GM19372 (cell line): ENCODE results near the gene FIG4.
"Not testable (repeated sequence)": the region's sequence is repeated elsewhere in the genome, so short reads cannot be mapped to it uniquely, and the experiment has no call there.

Experiments used
- ATAC-seq: cut with Tn5 transposase; IDR thresholded peaks from one replicate; pipeline ENCODE4 v1.9.1; 2021; ENCODE audit warnings: mild to moderate bottlenecking, low read depth, moderate library complexity; ENCODE audit not compliant: unreplicated experiment

The FIG4 gene

GRCh38 chr6:109690737-109691621 lies at the start of gene FIG4, which contains the start of gene AK9:
Gene FIG4 (plus strand): TSS chr6:109691296. CDS start chr6:109691436, 140 bp downstream.
Gene AK9 (minus strand): TSS chr6:109691202. CDS start chr6:109675745, 15,457 bp downstream.
- peak; percentile 91 for ATAC-seq

DNA sequence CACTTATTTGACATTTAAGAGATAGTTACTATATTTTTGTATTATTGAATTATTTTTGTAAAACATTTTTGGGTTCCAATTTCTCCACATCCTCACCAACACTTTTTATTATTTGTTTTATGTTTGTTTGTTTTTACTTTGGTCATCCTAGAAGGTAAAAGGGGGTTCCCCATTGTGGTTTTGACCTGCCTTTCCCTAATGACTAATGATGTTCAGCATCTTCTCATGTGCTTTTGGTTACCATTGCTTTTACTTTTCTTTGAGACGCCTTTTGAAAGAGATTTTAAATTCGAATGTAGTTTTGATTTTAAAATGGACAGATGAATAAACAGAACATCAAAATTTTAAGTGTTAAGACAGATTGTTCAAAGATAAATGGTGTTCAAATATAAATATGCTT lies 47.0 kb upstream of the FIG4 start:
- ATAC-seq, result no peak

- ATAC-seq, result no peak
Observed at GRCh38 chr6:109653264-109653663, 37.8 kb upstream of the FIG4 start.

DNA sequence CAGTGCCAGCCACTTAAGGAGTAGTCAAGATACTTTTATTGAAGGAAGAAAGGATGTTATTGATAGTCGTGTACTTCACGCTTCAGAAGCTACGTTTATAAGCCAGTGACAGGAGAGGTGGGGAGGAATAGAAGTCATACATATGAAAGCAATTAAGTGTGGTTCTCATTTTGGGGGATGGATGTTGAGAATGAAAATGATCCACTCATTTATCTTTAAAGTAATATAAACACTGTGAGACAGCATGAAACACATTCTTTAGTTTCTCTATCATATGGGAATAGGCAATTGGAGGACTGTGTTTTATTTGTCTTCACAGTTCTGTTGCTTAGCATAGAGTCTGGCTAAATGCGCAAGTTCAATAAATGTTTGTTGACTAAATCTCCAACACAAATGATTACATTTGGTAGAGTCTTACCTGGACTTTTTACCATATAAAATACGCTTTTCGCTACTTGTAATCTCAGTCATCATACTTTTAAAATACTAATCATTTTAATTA lies 35.3 kb upstream of the FIG4 start:
- ATAC-seq, result no peak

DNA sequence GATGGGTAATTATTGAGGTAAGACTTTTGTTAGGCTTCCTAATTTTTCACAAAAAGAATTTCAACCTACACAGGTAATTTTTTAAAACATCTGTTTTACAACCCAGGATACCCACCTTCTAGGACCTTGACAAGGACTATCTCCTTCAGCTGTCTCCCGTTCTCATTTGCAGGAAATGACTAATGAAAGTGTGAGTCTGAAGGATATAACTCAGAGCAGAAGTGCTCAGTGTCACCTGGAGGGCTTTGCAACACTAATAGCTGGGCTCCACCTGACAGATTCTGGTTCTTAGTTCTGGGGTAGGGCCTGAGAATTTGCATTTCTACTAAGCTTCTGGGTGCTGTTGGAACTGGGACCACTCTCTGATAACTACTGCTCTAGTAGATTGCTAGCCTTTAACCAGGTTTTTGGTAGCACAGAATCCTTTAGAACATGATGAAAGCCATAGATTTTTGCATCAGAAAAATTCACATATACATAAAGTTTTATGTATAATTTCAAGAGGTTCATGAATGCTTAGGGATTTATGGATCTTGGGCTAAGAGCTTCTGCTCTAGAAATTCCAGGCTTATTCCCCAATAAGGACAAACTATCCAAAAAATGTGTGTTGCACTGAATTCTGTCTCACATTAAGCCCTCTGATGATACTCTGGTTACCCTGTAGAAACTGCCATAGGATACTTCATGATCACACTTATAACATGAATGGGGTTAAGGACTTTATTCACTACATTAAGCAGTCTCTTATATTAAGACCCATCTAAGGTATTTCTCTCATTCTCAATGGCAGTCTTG lies 30.4 kb upstream of the FIG4 start:
- ATAC-seq, result no peak

- no peak for ATAC-seq
Observed at GRCh38 chr6:109662192-109662591, 28.9 kb upstream of the FIG4 start.

DNA sequence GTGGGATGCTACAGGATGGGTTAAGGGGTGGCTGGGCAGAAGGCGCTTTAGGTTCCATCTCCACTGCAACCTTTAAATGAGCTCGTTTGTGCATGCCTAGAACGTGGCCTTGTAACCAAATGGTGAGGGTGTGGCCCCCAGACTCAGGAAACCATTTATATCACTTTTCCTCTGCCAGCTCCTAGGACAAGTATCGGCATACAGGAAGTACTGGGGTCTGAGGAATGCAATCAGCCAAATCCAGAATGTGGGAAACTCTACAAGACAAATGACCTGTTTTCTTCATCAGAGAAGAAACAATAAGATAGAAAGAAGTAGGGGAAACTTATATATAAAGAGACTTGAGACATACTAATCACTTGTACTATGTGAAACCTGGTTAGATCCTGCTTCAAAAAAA lies 21.3 kb upstream of the FIG4 start:
- ATAC-seq, result no peak

- no peak for ATAC-seq
Observed at GRCh38 chr6:109671733-109672132, 19.4 kb upstream of the FIG4 start.

DNA sequence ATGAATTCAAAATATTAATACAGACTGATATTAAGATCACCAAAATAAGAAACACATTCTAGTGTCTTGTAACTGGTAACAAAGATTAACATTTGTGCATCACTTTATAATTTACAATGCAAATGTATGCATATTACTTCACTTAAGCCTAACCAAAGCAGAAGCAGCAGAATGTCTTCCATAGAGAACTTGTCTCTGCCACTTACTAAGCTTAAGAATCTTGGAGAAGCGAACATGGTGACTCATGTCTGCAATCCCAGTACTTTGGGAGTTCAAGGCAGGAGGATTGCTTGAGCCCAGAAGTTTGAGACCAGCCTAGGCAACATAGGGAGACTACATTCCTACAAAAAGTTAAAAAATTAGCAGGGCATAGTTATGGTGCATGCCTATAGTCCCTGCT lies 18.9 kb upstream of the FIG4 start:
- no peak for ATAC-seq

DNA sequence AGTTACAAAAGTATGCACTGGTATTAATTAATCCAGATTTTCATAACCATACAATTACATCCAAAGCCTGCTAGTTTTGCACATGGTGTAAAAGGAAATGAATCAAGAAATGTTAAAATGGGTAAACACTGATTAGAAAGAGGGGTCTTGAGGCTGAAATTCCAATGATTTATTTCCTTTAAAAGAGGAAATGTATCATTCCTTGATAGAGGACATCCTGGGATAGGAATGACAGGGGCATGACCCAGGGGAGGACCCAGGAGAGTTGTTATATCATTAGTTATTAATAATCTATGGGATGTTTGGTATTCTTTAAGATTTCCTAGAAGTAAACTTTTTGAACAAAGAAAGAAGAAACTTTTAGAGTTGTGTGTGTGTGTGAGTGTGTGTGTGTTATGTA lies 18.3 kb upstream of the FIG4 start:
- ATAC-seq, result no peak

DNA sequence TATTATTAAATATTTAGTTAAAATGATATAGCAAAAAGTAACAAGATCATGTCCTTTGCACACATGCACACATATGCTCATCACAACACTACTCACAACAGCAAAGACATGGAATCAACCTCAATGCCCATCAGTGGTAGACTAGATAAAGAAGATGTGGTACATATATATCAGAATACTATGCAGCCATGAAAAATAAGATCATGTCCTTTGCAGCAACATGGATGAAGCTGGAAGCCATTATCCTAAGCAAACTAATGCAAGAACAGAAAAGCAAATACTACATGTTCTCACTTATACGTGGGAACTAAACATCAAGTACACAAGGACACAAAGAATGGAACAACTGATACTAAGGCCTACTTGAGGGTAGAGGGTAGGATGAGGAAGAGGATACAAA lies 14.4 kb upstream of the FIG4 start:
- ATAC-seq, result no peak

DNA sequence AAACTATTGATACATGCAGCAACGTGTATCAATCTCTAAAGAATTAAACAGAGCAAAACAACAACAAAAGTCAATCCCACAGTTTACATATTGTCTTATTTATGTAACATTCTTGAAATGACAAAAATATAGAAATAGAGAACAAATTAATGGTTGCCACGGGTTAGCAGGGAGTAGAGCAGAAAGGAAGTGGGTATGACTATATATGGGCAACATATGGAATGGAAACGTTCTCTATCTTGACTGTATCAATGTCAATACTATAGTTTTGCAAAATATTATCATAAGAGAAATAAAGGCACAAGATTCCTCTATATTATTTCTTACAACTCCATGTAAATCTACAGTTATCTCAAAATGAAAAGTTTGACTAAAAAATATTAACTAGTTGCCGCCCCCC lies 12.9 kb upstream of the FIG4 start:
- no peak for ATAC-seq

DNA sequence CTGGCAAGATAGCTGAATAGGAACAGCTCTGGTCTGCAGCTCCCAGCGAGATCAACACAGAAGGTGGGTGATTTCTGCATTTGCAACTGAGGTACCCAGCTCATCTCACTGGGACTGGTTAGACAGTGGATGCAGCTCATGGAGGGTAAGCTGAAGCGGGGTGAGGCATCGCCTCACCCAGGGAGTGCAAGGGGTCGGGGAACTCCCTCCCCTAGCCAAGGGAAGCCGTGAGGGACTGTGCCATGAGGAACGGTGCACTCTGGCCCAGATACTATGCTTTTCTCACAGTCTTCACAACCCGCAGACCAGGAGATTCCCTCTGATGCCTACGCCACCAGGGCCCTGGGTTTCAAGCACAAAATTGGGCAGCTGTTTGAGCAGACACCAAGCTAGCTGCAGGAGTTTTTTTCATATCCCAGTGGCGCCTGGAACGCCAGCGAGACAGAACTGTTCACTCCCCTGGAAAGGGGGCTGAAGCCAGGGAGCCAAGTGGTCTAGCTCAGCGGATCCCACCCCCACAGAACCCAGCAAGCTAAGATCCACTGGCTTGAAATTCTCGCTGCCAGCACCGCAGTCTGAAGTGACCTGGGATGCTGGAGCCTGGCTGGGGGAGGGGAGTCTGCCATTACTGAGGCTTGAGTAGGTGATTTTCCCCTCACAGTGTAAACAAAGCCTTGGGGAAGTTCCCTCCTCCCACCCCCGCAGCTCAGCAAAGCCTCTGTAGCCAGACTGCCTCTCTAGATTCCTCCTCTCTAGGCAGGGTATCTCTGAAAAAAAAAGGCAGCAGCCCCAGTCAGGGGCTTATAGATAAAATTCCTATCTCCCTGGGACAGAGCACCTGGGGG lies 12.2 kb upstream of the FIG4 start:
- not testable (repeated sequence) for ATAC-seq

- no peak for ATAC-seq
Observed at GRCh38 chr6:109686566-109687265, 4.4 kb upstream of the FIG4 start.

- ATAC-seq, result no peak
Observed at GRCh38 chr6:109687271-109687761, 3.8 kb upstream of the FIG4 start.

DNA sequence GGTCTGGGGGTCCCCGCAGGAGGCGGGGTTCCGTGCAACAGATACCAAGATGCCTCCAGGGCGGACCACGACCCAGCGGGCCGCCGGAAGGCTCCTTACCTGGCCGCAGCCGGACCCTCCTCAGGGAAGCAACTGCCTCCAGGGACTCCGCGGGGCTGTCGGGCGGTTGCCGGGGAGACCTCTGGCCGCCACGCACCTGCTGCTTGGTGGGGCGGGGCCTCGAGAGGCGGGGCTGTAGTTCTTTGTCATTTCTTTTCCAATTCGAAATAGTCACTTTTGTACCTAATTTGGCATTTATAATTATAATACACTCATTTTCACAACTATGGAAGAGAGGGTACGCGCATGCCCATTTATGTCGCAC lies 741 bp upstream of the FIG4 start:
- ATAC-seq, result peak; percentile 40

DNA sequence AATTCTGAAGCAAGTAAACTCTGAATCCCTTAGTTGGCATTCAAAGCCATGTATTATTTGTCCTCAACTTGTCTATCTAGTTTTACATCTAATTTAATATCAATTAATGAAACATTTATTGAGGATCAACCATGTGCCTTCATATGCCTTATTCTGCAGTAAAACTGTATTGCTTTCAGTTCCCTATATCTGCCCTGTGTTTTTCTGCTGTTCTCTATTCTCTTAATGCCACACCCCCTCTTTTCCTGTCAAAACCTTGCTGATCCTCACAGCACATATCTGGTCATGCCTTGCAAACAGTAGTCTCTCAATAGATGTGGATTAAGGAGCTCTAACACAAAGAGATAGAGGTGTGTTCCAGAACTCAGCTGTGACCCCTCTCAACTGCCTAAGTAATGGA lies 2.0 kb downstream of the FIG4 start:
- peak; percentile 31 for ATAC-seq

DNA sequence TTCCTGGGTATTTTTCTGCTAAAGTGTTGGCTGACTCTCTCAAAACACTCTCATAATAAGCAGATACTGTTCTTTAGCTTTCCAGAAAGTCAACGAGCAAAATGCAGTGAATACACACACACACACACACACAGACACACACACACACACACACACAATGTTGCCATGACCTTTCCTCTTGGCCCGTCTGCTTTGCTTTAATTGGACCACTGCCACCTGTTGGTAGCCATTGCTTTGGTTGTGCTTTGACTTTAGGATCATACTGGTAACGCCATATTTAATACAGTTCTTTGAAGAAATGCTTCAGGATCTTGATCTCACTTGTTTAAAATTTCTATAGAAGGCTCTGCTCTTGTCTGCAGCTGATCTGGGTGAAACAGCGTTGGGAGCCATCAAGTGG lies 4.4 kb downstream of the FIG4 start:
- no peak for ATAC-seq

- no peak for ATAC-seq
Observed at GRCh38 chr6:109696355-109696754, 5.3 kb downstream of the FIG4 start.

GRCh38 chr6:109701221-109701620 lies 10.1 kb downstream of the FIG4 start:
- ATAC-seq, result no peak
